Measurements from ENCODE around the gene ARSG.

The ARSG gene

DNA sequence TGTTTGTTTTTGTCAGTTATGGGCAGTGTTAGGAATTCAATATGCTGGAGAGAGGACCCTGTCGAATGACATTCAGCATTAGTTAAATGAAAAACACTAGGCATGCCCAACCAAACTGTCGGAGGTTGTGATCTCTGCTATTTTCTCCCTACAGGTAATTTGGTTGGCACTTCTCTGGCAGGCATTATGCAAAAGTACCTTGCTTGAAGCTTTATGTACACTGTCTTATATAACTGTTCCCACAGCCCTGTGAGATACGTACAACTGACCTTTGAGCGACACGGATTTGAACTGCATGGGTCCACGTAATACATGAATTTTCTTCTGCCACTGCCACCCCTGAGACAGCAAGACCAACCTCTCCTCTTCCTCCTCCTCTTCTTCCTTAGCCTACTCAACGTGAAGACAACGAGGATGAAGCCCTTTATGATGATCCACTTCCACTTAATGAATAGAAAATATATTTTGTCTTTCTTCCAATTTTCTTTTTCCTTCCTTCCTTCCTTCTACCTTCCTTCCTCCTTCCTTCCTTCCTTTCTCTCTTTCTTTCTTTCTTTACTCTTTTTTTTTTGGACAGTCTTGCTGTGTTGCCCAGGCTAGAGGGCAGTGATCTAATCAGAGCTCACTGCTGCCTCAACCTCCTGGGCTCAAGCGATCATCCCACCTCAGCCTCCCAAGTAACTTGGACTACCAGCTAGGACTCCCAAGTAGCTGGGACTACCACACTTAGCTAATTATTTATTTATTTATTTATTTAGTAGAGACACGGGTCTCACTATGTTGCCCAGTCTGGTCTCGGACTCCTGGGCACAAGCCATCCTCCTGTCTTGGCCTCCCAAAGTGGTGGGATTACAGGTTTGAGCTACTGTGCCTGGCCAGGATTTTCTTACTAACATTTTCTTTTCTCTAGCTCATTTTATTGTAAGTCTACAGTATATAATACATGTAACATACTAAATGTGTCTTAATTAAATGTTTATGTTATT is 88.7 kb downstream of the ARSG start:
- DNase-seq: no peak

DNA sequence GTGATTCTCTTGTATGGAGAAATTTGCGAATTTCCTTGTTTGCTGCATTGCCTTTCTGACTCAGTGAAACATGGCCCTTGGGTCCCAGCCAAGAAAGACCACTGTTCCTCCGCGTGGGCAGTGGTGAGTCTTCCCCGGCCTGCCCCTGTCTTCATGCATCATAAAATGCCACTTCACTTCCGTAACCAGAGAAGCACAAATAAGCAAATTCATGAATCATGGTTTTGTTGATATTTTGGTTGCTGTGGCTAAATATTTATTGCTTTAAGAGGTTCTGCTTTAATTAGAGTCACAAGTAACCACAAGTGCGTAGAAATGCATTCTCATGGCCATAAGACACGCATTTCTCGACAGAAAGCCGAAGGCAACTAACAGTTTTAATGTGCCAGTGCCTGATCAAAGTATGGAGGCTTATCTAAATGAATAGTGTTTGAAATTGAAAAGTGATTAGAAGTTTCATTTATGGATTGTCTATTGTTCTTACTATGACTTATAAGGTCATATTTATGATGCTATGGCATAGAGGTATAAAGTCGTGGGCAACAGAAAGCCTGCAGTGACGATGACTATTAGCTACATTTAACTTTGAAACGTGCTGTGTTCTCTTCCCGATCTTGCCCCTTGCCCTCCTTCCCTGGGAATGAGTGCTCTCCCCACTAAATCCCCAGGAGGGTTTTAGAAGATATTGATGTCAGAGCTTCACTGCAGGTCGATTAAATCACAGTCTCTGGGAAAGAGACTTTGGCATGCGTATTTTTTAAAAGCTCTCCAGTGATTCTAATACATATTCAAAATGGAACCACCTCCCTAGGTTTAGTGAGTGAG is 90.0 kb downstream of the ARSG start:
- DNase-seq: no peak

DNA sequence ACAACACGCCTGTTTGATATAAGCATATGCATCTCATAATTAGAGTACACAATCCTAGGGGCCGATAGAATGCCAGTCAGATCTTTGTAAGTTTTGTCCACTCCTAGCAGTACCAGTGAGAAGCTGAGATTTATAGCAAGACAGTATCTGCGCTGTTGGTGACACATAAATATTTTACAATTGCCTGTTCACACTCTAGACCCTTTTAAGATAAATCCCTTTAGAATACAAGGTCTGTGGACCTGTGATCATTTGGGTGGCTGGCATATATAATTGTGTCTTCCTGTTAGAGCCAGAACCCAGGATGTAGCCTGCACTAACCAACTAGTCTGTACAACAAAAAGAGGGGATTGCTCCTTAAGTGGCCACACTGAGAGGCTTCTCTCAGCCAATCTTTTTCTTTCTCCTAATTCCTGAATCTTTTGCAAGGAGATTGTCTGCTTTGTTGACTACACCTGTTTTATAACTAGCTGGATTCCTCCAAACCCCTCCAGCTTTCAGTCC is 91.3 kb downstream of the ARSG start:
- no peak for DNase-seq

DNA sequence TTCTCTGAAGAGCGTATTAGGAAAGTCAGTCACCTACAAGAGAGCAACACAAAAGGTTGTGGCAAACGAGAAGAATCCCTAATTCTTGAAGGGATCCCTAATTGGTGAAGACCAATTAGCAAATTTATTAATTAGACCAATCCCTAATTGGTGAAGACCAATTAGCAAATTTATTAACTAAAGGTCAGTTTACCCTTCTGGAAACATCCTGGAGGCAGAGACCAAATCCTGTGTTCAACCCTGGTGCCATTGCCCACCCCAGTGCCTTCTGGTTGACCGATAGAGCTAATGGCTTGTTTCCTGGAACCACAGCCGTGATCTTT is 91.8 kb downstream of the ARSG start:
- DNase-seq: no peak

DNA sequence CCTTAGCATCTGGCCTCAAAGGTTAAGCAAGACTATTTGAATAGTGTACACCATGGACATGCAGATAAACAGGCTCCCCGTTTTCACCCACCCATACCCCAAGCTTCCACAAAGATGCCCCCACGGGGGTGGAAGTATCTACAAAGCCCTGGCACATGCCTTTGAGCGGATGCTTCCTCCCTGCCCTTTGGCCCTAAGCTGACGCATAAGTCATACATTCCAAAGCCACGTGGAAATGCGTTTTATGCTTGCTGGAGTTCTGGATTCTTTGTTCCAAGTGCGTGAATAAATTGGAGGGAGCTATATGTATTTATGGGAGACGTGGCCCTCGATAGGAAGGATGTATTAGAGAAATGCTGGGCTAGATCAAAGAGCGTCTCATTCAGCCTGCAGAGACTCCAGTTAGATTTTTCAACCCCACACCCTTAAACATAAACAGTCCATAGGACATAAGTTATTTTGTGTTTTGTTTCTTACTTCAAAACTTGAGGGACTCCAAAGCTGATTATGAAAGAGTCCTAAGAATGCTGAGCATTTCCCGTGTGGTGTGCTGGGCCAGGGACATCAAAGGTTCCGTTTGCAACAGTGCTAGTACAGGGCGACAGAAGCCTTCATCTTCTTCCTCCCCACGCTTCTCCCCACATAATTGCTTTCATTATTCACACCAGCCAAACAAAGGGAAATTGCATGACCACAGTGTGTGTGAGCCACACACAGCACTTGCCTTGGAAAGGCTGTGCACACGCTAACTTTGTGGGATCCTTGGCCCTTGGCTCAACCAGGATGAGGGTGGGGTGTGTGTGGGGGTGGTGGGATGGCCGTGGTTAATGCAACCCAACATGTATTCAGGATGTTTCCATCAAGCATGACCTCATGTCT is 92.4 kb downstream of the ARSG start:
- DNase-seq: no peak

DNA sequence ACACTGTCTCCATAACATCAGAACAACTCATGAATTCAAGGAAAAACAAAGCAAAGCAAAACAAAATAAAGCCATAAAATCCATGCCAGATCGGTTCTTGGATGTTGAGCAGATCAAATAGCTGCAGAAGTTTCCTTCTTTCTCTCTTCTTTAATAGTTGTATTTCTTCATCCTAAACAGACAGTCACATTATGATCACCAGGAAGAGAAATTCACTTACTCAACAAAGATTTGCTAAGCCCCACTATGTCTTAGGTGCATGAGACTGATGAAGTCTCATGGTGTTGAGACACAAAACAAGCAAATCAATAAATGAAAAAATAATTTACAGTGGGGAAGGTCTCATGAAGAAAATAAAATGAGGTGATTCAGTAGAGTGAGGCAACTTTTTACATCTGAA is 93.2 kb downstream of the ARSG start:
- DNase-seq: no peak

DNA sequence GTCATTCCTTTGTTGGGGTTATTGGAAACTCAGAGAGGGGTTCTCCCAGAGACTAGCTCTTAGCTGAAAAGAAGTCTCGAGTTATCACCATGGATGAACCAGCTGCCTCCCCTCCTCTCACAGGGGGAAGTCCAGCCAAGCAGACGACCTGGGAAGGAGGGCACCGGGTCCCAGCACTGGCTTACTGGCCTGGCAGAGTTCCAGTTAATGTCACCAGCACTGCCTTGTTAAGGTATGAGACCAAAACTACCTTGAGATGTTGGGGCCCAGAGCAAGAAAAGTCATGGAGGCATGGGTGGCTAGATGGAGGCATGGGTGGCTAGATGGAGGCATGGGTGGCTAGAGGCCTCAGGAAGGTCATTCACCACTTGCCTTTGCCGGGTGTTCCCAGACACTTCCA is 93.6 kb downstream of the ARSG start:
- DNase-seq: no peak

DNA sequence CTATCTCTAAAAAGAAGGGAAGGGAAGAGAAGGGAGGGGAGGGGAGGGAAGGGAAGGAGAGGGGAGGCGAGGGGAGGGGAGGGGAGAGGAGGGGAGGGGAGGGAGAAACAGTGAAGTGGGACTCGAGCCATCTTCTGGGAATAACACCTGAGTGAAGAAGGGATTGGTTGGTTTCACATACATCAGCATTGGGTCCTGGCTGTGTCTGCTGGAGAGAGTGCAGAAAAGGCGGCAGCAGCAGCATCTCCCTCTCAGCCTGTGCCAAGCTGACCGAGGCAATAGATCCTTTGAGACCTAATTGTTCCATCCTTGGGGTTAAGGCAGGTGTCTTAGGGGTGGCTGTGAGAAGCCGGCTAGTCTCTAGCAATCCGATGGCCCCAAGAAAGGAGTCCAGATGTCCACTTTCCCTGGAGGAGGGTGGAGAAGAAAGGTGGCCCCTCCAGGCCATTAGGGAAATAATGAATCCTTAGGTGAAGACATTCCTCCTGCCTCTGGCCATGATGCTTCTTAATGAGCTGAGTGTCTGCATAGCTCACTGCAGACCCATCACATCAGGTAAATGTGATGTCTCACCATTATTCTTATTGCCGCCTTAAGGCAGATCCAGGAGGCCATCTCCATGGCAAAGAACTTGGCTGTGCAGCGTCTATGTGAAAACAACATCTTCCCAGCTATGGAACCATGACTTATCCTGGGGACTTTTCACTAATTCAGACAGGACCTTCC is 94.4 kb downstream of the ARSG start:
- no peak for DNase-seq

DNA sequence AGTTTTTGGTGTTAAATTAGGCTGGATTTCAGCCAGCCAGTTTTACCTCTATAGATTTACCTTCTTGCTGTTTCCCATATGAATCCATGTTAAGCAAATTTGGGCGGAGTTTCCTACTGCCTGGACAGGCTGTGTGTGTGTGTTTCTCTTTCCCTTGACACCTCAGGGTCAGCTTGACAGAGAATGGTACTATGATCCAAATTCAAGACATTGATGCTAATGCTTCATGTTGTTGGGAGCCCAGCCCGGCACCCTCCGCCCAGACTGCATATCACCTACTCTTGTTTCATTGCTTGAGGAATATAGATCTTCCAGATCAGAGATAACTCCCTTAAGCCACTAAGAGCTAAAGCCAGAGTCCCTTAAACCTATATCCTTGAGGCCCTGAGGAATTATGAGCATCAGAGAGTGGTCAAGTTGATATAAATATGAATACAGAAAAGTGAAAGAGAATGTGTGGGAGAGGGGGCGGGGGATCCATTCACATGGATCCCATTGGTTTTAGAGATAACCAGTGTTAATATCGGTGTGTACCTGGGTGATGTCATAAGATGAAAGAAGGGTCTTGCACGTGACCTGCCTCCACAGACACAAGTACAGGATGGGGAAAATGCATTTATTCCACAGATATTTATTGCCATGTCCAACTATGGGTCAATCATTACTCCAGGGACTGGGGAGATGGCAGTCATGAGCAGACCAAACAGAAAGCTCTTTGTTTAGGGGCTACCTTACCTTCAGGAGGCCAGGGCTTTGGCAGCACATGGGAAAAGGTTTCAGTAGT is 96.3 kb downstream of the ARSG start:
- DNase-seq: no peak

DNA sequence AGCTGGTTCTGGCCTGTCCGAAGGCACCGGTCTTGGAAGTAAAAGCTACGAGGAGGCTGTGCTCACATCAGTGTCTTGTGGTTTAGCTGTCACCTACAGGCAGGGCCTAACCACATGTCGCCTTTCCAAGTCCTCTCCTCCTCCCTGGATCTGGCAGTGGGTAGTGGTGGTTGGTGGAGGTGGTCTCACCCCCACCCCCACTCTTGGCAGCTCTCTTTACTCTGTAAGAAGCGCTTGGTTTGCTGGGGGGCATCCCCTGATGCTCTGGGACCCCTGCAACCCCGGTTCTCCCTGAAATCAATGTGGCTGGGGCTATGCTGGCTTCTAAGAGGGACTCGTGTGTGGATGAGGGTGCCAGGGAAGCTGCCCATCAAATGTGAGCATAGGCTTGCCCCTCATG is 97.7 kb downstream of the ARSG start:
- DNase-seq: no peak

DNA sequence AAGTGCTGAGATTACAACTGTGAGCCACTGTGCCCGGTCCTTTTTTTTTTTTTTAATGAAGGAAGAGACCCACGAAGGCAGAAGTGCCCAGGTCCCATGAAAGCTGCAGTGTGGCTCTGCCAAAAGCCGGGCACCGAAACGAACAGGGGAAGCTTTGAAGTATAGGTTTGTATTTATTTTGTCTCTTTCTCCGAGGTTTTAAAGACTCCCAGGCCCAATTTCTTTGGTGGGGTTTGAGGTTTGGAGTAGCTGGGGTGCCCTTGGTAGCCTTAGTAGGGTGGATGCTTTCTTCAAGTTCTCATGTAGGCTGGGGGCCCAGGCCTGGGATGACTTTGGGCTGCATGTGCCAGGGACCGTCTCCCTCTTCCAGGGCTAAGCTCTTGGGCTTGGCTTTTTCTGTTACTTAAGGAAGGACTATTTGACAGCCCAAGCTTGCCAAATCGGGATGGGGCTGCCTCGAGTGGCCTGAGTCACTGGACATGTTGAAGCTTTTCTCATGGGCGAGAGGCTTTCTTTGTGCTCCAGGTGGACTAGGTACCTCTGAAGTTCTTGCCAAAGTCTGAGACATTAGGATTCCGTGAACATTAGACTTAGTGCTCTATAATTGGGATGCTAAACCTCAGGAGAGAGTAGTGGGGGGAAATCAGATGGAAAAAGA is 99.7 kb downstream of the ARSG start:
- no peak for DNase-seq

DNA sequence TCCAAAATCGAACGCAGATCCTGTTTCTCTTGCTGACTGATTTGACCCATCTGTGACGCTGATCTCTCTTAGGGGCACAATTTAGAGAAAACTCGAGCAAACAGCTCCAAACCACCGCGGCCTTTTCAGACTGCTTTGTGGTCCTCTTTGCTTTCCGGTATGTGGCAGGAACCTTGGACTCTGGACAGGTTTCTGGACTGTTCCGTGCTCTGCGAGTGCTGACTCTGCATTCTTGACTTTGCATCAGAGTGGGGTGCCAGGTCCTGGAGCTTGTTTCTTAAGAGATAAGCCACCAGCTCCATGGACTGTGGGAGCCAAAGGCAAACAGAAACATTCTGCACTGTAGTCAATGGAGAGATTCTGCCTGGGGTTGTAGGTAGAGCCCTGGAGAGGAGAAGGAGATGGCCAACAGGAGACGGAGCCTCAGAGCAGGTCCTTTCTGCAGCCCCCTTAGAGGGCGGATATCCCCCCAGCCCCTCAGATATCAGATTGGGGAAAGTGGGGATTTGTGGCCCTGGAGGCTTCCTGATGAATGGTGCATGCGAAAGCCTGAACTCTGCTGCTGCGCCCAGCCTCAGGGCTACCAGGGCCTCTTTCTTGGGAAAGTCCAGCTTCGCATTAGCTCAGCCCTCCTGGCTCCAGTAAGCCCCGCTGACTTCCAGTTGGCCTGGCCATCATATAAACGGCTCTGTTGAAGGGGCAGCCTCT is 100.4 kb downstream of the ARSG start:
- no peak for DNase-seq

DNA sequence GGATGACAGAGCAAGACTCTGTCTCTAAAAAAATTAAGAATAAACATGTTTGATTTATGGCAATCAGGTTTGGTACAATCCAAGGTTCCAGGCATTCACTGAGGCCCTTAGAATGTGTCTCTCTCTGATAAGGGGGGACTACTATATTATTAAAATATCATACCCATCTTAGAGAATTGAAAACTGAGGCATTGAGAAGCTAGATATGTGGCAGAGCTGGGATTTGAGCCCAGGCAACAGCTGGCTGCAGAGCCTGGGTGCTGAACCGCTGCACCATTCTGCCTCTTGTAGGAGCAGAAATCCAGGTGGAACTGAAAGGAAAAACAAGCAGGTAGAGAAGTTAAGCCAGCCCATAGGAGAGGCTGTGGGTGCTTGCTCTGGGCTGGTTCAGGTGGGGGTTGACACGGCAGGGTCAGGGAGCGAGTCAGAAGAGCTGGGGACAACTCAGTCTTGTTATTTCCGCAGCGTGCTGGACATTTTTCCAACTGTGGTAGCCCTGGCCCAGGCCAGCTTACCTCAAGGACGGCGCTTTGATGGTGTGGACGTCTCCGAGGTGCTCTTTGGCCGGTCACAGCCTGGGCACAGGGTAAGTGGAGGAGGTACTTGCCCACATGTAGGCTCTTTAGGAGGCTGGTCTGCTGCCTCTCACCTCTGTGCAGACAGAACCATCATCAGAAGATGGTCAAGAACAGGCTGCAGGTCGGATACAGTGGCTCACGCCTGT is 103.5 kb downstream of the ARSG start:
- DNase-seq: no peak

DNA sequence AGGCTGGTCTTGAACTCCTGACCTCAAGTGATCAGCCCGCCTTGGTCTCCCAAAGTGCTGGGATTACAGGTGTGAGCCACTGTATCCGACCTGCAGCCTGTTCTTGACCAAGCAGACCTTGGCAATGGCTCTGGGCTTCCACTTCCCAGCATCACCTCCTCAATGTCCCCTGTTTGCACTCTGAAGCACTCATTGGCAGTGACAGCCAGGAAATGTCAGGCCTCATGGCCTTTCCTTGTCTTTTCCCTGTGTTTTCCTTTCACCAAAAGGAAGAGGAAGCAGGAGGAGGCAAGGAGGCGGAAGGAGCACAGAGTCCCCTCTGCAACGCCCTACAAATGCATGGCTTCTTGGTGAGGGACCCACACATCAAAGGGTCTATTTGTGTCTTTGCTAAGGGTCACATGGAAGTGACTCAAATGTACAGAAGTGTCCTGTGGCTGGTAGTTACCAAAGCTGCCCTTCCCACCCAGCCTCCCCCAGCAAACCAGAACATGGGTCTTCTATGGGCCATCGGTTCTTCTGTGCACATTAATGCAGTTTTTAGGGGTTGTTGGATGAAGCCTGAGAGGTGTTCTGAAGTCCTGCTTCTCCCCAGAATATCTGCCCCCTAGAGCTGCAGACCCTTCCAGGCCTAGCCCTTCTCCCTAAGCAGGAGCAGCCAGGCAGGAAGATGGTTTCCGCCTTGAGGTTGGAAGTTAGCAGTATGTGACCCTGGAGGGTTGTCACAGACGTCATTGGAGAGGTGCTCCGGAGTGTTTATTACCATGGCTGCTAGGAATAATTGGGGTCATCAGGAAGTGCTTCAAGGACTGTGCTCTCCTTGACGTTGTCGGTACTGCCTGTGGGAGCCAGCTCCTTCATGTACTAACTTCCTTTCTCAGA is 105.2 kb downstream of the ARSG start:
- DNase-seq: no peak

DNA sequence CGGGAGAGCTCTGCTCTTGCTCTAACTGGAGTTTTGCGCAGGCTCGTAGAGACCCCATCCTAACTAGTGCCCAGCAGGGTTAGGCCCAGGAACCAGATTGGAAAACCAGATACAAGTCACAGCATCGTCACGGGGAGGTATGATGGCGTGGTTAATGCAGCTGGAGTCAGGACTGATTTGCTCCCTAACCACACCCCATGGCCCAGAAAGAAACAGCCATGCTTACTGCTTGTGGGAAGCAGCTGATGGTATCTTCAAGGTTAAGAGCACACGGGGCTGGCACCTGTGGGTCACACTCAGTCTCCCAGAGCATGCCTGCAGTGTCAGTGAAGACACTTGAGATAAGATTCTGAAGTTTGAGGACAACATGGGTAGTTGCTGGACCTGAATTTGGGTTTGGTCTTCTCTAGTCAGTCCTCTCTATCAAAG is 105.8 kb downstream of the ARSG start:
- no peak for DNase-seq

DNA sequence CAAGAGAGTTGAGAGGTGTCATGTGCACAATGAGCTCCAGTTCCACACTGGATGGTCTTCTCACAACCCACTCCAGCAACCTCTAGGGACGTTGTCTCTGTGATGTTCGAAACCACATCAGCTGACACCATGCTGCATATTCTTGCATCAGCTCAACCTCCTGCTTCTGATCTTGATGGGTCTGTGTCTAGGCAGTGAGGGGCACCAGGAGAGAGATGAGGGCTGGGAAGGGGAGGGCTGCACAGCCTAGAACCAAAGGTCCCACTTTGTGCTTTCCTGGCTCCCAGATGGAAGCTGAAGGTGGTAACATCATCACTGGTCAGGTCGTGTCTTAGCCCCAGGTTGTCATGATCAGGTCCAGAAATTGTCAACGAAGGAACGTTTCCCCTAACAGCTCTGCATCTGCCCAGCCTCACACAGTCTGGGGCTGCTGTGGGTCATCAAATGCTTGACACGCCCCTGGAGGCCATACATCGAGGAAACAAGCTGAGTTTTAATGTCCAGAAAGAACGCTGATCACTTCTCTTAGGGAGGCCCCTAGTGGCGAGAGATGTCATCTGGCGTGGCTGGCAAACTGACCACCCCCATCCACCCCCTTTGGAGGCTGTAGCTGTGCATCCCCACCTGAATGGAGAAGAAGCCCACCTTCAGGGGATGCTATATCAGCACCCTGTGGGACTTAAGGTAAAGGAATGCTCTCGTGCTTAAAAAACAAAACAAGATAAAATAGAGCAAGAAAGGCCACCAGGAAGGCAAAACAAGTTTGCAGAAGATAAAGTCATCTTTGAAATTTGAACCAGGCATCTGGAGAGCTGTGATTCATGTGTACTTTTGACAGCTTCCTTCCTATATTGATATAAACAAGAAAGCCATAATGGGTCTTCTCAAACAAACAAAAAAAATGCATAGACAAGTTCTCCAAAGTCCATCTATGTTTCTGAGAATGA is 107.7 kb downstream of the ARSG start:
- no peak for DNase-seq

All from NCI-H187 (cell line).